Esophagus muscularis mucosa (tissue), 3 donors: Measurements from ENCODE around the gene SLITRK2.

ENCODE experiments used
- CTCF ChIP-seq, 3 experiments: fragments of 200-600 bp in 2 of 3; fragments of 450-650 bp in 1 of 3; sonication (generic) in 2 of 3; IDR thresholded peaks; one replicate each; pipeline ENCODE4 v1.5.1; 2017 to 2019; ENCODE audit warnings: antibody characterized with exemption in 3 of 3, mild to moderate bottlenecking in 2 of 3, moderate library complexity in 1 of 3
- POLR2A ChIP-seq: fragments of 450-650 bp; IDR thresholded peaks from one replicate; pipeline ENCODE4 v1.6.1; 2017; ENCODE audit warnings: antibody characterized with exemption, moderate library complexity, mild to moderate bottlenecking, low read depth
- POLR2AphosphoS5 ChIP-seq, 2 donors: sonication (generic); formaldehyde crosslinking; IDR thresholded peaks; one replicate each; pipeline ENCODE4 v1.6.1; 2017; ENCODE audit warnings: antibody characterized with exemption in 2 of 2

GRCh38 chrX:145816601-145817315, 871 bp upstream of the SLITRK2 start:
- TF ChIP-seq CTCF (IDR thresholded peaks at IDR 0.05) (no peak), POLR2A (no peak), POLR2AphosphoS5 (IDR thresholded peaks at IDR 0.05) (no peak)
